GM19035 (cell line): ENCODE measurements around the gene MRPL24.

Source experiments
- ATAC-seq: cut with Tn5 transposase; IDR thresholded peaks from one replicate; pipeline ENCODE4 v1.9.1; 2021; ENCODE audit not compliant: unreplicated experiment

Gene MRPL24

GRCh38 chr1:156744344-156744743 is 3.5 kb upstream of the MRPL24 start:
- ATAC-seq, result no peak

- no peak for ATAC-seq
These were observed 2.7 kb upstream of the MRPL24 start for GRCh38 chr1:156743367-156744302.

- no peak for ATAC-seq
These were observed 1.9 kb upstream of the MRPL24 start for GRCh38 chr1:156742801-156743200.

GRCh38 chr1:156742017-156742416 is 1.1 kb upstream of the MRPL24 start:
- no peak for ATAC-seq

- ATAC-seq, result no peak
These were observed 644 bp upstream of the MRPL24 start for GRCh38 chr1:156741481-156741983.

- peak; percentile 9 for ATAC-seq
These were observed 599 bp downstream of the MRPL24 start for GRCh38 chr1:156740237-156740740.

DNA sequence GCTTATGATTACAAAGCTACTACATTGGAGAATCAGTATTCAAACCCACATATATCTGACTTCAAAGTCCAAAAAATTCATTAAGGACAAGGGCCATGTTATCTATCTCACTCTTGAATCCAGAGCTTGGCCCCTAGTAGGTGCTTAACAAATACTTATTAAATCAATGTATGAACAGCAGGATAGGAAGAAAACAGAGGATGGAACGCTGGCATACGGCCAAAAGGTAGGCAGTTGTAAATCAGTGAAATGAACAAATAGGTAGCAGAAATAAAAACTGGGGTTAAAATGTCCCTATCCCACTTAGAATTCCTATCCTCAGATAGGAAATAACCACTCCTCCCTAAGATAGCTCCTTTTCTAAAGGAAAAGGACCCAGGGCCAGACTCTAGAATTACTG is 2.0 kb downstream of the MRPL24 start:
- no peak for ATAC-seq

DNA sequence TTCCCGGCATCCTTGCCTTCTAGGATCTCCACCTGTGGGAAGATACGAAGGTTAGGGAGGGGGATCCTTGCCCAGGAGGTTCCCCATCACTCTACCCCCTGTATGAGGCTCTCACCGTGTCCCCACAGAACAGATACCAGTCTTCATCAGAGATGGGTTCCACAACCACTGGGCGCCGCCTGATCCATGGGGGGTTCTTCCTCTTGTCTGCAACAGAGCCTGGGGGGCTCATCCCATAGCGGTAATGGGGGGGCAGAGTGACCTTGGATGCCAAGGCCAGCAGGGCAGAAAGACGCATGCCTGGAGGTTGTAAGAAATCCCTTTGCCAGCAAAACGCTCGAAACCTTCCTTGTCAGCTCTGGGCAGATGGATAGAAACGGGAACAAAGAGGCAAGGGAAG is 2.5 kb downstream of the MRPL24 start:
- ATAC-seq, result no peak

GRCh38 chr1:156733989-156734584 is 6.8 kb downstream of the MRPL24 start:
- ATAC-seq, result no peak

GRCh38 chr1:156728599-156729462 is 12.1 kb downstream of the MRPL24 start, which contains the start of gene ISG20L2:
ISG20L2 (minus strand) TSS chr1:156728766; CDS start chr1:156727652, 1,114 bp downstream.
- peak; percentile 91 for ATAC-seq

DNA sequence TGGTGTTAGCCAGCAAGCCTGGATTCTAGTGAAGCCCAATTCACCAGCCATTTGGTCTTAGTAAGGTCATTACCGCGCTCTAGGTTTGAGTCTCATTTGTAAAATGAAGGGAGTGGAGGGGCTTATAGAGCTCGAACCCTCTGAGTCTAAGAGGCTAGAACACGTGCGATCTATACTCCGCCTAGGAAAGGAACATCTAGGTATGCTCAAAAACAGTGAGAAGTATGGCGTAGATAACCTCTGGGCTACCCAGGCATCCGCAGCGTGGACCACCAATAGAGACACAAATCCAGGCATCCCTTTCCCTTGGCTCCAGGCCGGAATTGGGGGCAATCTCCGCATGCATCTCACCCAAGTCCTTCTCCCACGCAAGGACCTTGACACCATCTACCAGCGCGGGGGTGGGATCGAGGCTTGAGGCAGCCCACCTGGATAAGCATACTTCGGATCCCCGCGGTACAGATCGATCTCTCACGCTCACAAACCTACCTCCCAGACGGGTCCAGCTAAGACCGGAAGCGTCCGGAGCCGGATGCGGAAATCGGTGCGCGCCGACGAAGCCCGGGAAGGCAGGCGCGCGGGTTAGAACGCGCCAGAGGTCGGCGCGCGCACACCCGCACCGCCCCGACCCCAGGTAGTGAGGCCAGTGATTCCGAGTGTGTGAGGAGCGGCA is 12.8 kb downstream of the MRPL24 start, which contains the start of gene METTL25B:
Gene METTL25B, plus strand, starts transcription at position 544 of the 673 bp plus-strand sequence. CDS start 636 bp downstream, outside the sequence.
- ATAC-seq, result peak; percentile 59

DNA sequence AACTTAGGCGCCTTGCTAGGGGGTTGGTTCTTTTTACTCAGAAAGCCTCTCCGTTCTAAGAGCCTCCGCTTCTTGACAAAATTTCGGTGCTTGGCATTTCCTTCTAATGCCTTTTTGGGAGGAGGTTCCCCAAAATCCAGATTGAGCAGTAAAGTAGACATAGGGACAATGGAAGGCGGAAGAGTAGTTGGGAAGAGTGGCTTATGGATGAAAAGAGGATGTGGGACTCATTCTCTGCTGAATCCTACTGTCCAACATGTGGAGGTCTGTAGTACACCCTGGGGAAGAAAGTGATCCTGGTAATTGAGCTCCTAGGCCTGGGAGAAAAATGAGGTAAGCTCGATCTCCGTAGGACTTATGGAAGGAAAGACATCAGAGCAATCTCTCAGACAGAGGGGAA is 13.4 kb downstream of the MRPL24 start:
- ATAC-seq, result no peak

- ATAC-seq, result no peak
These were observed 14.2 kb downstream of the MRPL24 start for GRCh38 chr1:156726549-156727226.

GRCh38 chr1:156725683-156726280 is 15.1 kb downstream of the MRPL24 start:
- ATAC-seq, result peak; percentile 32

GRCh38 chr1:156721535-156721934 is 19.4 kb downstream of the MRPL24 start:
- no peak for ATAC-seq

GRCh38 chr1:156721131-156721530 is 19.8 kb downstream of the MRPL24 start:
- ATAC-seq, result no peak

DNA sequence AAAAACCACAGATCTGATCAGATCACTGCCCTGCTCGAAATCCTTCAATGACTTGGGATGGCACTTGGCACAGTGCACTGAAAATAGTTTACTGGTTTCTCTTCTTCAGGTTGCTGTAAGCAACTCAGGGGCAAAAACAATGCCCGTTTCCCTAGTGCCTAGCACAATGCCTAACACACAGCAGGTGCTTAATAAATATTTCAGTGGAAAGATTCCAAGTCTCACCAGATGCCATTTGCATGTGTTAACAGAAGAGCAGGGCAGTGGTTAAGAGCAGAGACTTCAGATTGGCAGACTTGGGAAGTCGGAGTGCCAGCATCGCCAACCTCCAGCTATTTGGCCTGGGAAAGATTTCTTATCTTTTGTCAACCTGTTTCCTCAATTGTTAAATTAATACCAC is 23.5 kb downstream of the MRPL24 start:
- no peak for ATAC-seq

- no peak for ATAC-seq
These were observed 26.1 kb downstream of the MRPL24 start for GRCh38 chr1:156714830-156715229.

DNA sequence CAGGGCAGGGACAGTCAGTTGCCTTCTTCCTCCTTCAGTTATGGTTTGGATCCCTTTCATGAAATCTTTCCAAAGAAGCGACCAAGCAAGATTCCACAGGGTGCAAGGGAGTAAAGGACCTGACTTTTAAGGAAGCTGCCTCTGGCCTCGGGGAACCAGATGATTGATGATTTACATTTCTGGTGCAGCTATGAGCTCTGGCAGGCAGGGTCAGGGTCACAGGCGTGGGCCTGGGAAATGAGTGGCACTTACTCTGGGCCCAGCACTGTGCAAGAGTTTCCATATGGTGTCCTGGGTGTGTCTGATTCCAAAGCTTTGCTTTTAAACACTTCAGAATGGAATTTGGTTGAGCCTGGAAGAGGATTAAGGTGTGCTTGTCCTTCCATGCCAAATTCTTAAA is 28.3 kb downstream of the MRPL24 start:
- ATAC-seq, result no peak
